Activated naive CD8-positive, alpha-beta T cell (primary cell): Measurements from ENCODE around the gene BIRC3.

Experiments
- H3K27ac Mint-ChIP-seq: one replicate; pipeline ENCODE4 v1.8.0; 2021; ENCODE audit warnings: mixed read lengths
- H3K27me3 Mint-ChIP-seq: one replicate; pipeline ENCODE4 v1.8.0; 2021; ENCODE audit warnings: mixed read lengths
- H3K36me3 Mint-ChIP-seq: one replicate; pipeline ENCODE4 v1.8.0; 2021; ENCODE audit warnings: mixed read lengths
- H3K4me1 Mint-ChIP-seq: one replicate; pipeline ENCODE4 v1.8.0; 2021; ENCODE audit warnings: low read depth, mixed read lengths
- H3K4me3 Mint-ChIP-seq: one replicate; pipeline ENCODE4 v1.8.0; 2021; ENCODE audit warnings: mild to moderate bottlenecking, mixed read lengths
- H3K9me3 Mint-ChIP-seq: one replicate; pipeline ENCODE4 v1.8.0; 2021; ENCODE audit warnings: low read depth, mixed read lengths

The BIRC3 gene

GRCh38 chr11:102317099-102317767 lies at the start of gene BIRC3:
BIRC3 (plus strand) TSS chr11:102317484; CDS start chr11:102324510, 7,026 bp downstream.
- Mint-ChIP-seq H3K4me3 (peak within 1 kb of the TSS; percentile 98), H3K27me3 (no peaks in the 10 kb centered on the region), H3K27ac (peak within 1 kb of the TSS; percentile 98), H3K4me1 (peaks cover 75% of the 10 kb centered on the region), H3K9me3 (no peaks in the 10 kb centered on the region), H3K36me3 (peaks cover 22% of the 10 kb centered on the region)

GRCh38 chr11:102267609-102268008 lies 49.7 kb upstream of the BIRC3 start:
- peak overlapping the region; percentile 1 for H3K27ac Mint-ChIP-seq
- H3K9me3 Mint-ChIP-seq, result no peaks in the 10 kb centered on the region
- no peaks in the 10 kb centered on the region for H3K27me3 Mint-ChIP-seq
- H3K36me3 Mint-ChIP-seq, result no peaks in the 10 kb centered on the region
- peaks cover 30% of the 10 kb centered on the region for H3K4me1 Mint-ChIP-seq
- peak overlapping the region; percentile 81 for H3K4me3 Mint-ChIP-seq

GRCh38 chr11:102268083-102268984 lies 49.0 kb upstream of the BIRC3 start:
- no peaks in the 10 kb centered on the region for H3K36me3 Mint-ChIP-seq
- no peaks in the 10 kb centered on the region for H3K27me3 Mint-ChIP-seq
- H3K4me1 Mint-ChIP-seq, result peaks cover 31% of the 10 kb centered on the region
- H3K9me3 Mint-ChIP-seq, result no peaks in the 10 kb centered on the region
- H3K4me3 Mint-ChIP-seq, result peak overlapping the region; percentile 81
- peak overlapping the region; percentile 7 for H3K27ac Mint-ChIP-seq

GRCh38 chr11:102268985-102269470 lies 48.3 kb upstream of the BIRC3 start:
- Mint-ChIP-seq H3K36me3 (no peaks in the 10 kb centered on the region), H3K4me1 (peaks cover 31% of the 10 kb centered on the region), H3K9me3 (no peaks in the 10 kb centered on the region), H3K4me3 (peak overlapping the region; percentile 76), H3K27me3 (no peaks in the 10 kb centered on the region), H3K27ac (peak overlapping the region; percentile 7)

GRCh38 chr11:102269927-102270326 lies 47.4 kb upstream of the BIRC3 start:
- H3K4me1 Mint-ChIP-seq, result peaks cover 31% of the 10 kb centered on the region
- H3K27me3 Mint-ChIP-seq, result no peaks in the 10 kb centered on the region
- peaks cover 2% of the 10 kb centered on the region for H3K36me3 Mint-ChIP-seq
- H3K27ac Mint-ChIP-seq, result no peak overlapping the region
- no peaks in the 10 kb centered on the region for H3K9me3 Mint-ChIP-seq
- H3K4me3 Mint-ChIP-seq, result peak overlapping the region; percentile 59

GRCh38 chr11:102272047-102272824 lies 45.0 kb upstream of the BIRC3 start:
- H3K27me3 Mint-ChIP-seq, result peaks cover 7% of the 10 kb centered on the region
- H3K27ac Mint-ChIP-seq, result no peak overlapping the region
- H3K4me1 Mint-ChIP-seq, result peaks cover 31% of the 10 kb centered on the region
- H3K9me3 Mint-ChIP-seq, result no peaks in the 10 kb centered on the region
- H3K4me3 Mint-ChIP-seq, result no peak overlapping the region
- peaks cover 2% of the 10 kb centered on the region for H3K36me3 Mint-ChIP-seq

- peaks cover 7% of the 10 kb centered on the region for H3K27me3 Mint-ChIP-seq
- no peak overlapping the region for H3K4me3 Mint-ChIP-seq
- H3K27ac Mint-ChIP-seq, result no peak overlapping the region
- H3K36me3 Mint-ChIP-seq, result peaks cover 2% of the 10 kb centered on the region
- H3K4me1 Mint-ChIP-seq, result peaks cover 21% of the 10 kb centered on the region
- no peaks in the 10 kb centered on the region for H3K9me3 Mint-ChIP-seq
Measured at GRCh38 chr11:102274628-102275027, 42.7 kb upstream of the BIRC3 start.

GRCh38 chr11:102276362-102276761 lies 40.9 kb upstream of the BIRC3 start:
- Mint-ChIP-seq H3K4me3 (no peak overlapping the region), H3K27ac (no peak overlapping the region), H3K36me3 (peaks cover 2% of the 10 kb centered on the region), H3K4me1 (peaks cover 13% of the 10 kb centered on the region), H3K27me3 (peaks cover 7% of the 10 kb centered on the region), H3K9me3 (no peaks in the 10 kb centered on the region)

- Mint-ChIP-seq H3K9me3 (no peaks in the 10 kb centered on the region), H3K4me1 (peaks cover 11% of the 10 kb centered on the region), H3K27me3 (peaks cover 7% of the 10 kb centered on the region), H3K4me3 (no peak overlapping the region), H3K27ac (no peak overlapping the region), H3K36me3 (peaks cover 2% of the 10 kb centered on the region)
Measured at GRCh38 chr11:102276783-102277182, 40.5 kb upstream of the BIRC3 start.

GRCh38 chr11:102279641-102280170 lies 37.6 kb upstream of the BIRC3 start:
- Mint-ChIP-seq H3K27me3 (peaks cover 7% of the 10 kb centered on the region), H3K36me3 (no peaks in the 10 kb centered on the region), H3K27ac (no peak overlapping the region), H3K4me1 (peaks cover 7% of the 10 kb centered on the region), H3K4me3 (no peak overlapping the region), H3K9me3 (no peaks in the 10 kb centered on the region)

- H3K4me3 Mint-ChIP-seq, result no peak overlapping the region
- H3K27ac Mint-ChIP-seq, result no peak overlapping the region
- H3K27me3 Mint-ChIP-seq, result peaks cover 7% of the 10 kb centered on the region
- peaks cover 7% of the 10 kb centered on the region for H3K4me1 Mint-ChIP-seq
- no peaks in the 10 kb centered on the region for H3K36me3 Mint-ChIP-seq
- no peaks in the 10 kb centered on the region for H3K9me3 Mint-ChIP-seq
Measured at GRCh38 chr11:102280245-102280833, 36.9 kb upstream of the BIRC3 start.

GRCh38 chr11:102283116-102283485 lies 34.2 kb upstream of the BIRC3 start:
- H3K27ac Mint-ChIP-seq, result no peak overlapping the region
- no peaks in the 10 kb centered on the region for H3K9me3 Mint-ChIP-seq
- no peak overlapping the region for H3K4me3 Mint-ChIP-seq
- no peaks in the 10 kb centered on the region for H3K36me3 Mint-ChIP-seq
- H3K27me3 Mint-ChIP-seq, result peaks cover 2% of the 10 kb centered on the region
- peaks cover 10% of the 10 kb centered on the region for H3K4me1 Mint-ChIP-seq

GRCh38 chr11:102284008-102284407 lies 33.3 kb upstream of the BIRC3 start:
- Mint-ChIP-seq H3K4me3 (no peak overlapping the region), H3K4me1 (peaks cover 18% of the 10 kb centered on the region), H3K27me3 (peaks cover 2% of the 10 kb centered on the region), H3K9me3 (no peaks in the 10 kb centered on the region), H3K36me3 (no peaks in the 10 kb centered on the region), H3K27ac (no peak overlapping the region)

- peaks cover 14% of the 10 kb centered on the region for H3K4me1 Mint-ChIP-seq
- peaks cover 2% of the 10 kb centered on the region for H3K27me3 Mint-ChIP-seq
- no peaks in the 10 kb centered on the region for H3K9me3 Mint-ChIP-seq
- no peak overlapping the region for H3K4me3 Mint-ChIP-seq
- no peak overlapping the region for H3K27ac Mint-ChIP-seq
- no peaks in the 10 kb centered on the region for H3K36me3 Mint-ChIP-seq
Measured at GRCh38 chr11:102286292-102286691, 31.0 kb upstream of the BIRC3 start.
